Measurements from ENCODE around the gene NAA38.

Gene NAA38

DNA sequence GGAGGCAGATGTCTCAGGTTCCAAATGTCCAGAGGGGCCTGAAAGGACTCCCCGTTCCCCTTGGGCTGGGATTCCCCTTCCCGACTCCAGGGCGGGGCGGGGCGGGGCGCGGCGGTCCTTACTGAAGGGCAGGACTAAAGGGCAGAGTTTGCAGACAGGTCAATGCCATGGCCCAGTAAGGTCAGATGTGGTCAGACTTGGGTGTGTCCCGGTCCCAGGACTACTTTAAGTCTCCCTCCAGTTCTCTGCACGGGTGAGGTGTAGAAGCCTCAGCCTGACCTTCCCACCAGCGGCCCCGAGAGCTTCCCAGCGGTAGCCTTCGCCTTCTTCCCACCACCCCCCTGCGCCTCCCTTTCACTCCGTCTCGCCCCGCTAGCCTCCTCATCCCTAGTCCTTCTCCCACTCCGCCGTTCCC is 22.8 kb downstream of the NAA38 start:
- peak overlapping the region; percentile 67 for H3K4me3 ChIP-seq (ENCODE audit: low read depth, low read length)
- DNase-seq (ENCODE audit: low read depth) = no peak
- TF ChIP-seq, protein P1, sequence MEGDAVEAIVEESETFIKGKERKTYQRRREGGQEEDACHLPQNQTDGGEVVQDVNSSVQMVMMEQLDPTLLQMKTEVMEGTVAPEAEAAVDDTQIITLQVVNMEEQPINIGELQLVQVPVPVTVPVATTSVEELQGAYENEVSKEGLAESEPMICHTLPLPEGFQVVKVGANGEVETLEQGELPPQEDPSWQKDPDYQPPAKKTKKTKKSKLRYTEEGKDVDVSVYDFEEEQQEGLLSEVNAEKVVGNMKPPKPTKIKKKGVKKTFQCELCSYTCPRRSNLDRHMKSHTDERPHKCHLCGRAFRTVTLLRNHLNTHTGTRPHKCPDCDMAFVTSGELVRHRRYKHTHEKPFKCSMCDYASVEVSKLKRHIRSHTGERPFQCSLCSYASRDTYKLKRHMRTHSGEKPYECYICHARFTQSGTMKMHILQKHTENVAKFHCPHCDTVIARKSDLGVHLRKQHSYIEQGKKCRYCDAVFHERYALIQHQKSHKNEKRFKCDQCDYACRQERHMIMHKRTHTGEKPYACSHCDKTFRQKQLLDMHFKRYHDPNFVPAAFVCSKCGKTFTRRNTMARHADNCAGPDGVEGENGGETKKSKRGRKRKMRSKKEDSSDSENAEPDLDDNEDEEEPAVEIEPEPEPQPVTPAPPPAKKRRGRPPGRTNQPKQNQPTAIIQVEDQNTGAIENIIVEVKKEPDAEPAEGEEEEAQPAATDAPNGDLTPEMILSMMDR (IDR thresholded peaks at IDR 0.05; ENCODE audit: low read depth, low read length, missing control alignments) = no peak

DNA sequence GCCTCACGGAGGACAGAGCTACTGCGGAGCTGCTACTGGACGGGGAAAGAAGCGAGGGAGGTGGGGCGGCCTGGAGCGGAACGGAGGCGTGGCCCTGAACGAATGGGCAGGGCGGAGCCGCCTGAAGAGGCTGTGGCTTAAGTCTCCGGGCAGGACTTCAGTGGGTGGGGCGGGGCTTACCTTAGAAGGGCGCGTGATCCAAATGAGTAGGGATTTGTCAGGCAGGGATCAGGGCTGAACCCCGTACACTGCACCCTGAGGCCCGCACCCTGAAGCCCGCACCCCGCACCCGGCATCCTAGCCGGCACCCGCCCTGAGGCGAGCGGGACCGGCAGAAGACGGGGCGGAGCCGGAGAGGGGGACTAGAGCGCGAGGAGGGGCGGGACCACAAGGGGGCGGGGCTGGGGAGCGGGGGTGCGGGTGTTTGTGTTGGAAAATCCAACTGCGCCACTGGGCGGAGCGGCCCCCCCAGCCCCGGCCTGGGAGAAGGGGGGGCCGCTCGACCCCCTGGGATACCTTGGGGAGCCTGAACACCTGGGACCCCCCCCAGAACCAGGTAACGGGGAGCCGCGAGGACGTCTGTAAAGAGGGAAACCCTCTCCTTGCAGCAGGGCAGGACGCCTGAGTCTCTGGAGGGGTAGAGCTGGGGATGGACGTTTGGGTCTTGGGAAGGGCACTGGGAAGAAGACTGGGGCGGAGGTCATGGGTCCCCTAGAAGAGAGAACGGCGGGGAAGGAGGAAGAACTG is 23.4 kb downstream of the NAA38 start, which contains the start of gene KDM6B:
KDM6B (plus strand) TSS at position 423 of the 747 bp plus-strand sequence. CDS start 11,338 bp downstream, outside the sequence.
- no peak for DNase-seq (ENCODE audit: low read depth)
- H3K4me3 ChIP-seq (ENCODE audit: low read depth, low read length) = peak within 1 kb of the TSS; percentile 67
- TF ChIP-seq, protein P1 (IDR thresholded peaks at IDR 0.05; ENCODE audit: low read depth, low read length, missing control alignments) = no peak

DNA sequence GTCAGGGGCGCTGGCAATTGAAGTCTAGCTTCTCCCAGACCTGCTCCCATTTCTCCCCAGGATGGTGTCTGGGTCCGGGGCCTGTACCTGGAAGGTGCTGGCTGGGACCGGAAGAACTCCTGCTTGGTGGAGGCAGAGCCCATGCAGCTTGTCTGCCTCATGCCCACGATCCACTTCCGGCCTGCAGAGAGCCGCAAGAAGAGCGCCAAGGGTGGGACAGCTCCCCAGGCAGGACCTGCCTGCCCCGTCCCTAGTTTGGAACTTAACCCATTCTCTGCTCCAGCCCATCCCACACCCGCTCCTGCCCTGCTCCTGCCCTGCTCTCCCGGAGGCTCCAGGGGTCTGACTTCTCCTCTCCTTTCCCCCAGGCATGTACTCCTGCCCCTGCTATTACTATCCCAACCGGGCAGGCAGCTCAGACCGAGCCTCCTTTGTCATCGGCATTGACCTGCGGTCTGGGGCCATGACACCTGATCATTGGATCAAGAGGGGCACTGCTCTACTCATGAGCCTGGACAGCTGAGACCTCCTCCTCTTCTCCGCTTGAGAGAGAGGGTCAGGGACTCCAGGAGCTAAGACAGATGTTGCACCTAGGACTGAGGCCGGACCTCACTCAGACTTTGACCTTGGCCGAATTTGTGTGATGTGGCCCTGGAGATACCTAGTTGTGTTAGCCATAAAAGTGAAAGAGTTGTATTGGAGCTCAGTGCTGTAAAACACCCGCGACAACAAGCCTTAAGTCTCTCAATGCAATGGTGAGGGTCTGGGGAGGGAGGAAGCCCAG is 24.2 kb downstream of the NAA38 start:
- TF ChIP-seq, protein P1 (IDR thresholded peaks at IDR 0.05; ENCODE audit: low read depth, low read length, missing control alignments) = no peak
- no peak for DNase-seq (ENCODE audit: low read depth)

DNA sequence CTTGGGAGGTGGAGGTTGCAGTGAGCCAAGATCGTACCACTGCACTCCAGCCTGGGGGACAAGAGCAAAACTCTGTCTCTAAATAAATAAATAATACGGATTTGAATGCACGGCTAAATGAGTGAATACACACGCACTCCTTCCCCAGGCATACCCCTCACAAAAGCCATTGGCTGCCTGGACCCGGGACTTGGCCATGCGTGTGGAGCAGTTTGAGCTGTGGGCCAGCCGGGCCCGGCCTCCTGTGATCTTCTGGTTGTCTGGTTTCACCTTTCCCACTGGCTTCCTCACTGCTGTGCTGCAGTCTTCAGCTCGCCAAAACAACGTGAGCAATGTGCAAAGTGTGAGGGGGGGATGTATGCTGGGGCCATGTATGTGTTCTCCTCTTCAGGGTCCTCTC is 24.9 kb downstream of the NAA38 start:
- no peak for DNase-seq (ENCODE audit: low read depth)
- TF ChIP-seq, protein P1 (IDR thresholded peaks at IDR 0.05; ENCODE audit: low read depth, low read length, missing control alignments) = no peak
- H3K4me3 ChIP-seq (ENCODE audit: low read depth, low read length) = no peak overlapping the region

More for the DNA sequence above, 24.2 kb downstream of the NAA38 start:
- peak overlapping the region; percentile 67 for H3K4me3 ChIP-seq (ENCODE audit: low read depth, low read length)

DNA sequence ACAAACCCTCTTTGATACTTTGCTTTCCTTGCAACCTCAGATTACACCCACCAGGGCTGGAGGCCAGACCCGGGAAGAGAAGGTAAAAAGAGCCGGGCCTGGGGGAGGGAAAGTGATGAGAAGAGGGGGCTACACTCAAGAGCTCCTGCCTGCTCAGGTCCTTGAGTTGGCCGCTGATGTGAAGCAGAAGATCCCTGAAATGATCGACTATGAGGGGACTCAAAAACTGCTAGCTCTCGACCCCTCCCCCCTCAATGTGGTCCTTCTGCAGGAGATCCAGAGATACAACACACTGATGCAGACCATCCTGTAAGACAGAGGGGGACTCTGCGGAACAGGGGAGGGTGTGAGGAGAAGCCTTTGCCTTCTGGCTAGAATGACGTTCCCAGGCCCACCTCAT is 26.1 kb downstream of the NAA38 start:
- no peak overlapping the region for H3K4me3 ChIP-seq (ENCODE audit: low read depth, low read length)
- TF ChIP-seq, protein P1 (IDR thresholded peaks at IDR 0.05; ENCODE audit: low read depth, low read length, missing control alignments) = no peak
- no peak for DNase-seq (ENCODE audit: low read depth)

DNA sequence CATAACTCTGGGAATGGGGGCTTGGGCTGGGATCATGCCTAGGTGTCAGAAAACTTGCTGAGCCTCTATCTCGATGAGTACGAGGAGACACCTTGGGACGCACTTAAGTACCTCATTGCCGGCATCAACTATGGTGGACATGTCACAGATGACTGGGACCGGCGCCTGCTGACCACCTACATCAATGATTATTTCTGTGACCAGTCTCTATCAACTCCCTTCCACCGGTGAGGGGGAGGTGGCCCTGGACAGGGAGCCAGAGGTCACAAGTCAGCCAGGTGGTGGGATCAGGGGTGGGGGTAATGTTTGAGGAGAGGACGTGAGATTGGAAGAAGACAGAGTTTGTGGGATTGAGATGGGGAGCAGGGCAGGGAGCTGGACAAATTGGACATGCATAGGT is 26.7 kb downstream of the NAA38 start:
- H3K4me3 ChIP-seq (ENCODE audit: low read depth, low read length) = no peak overlapping the region
- TF ChIP-seq, protein P1 (IDR thresholded peaks at IDR 0.05; ENCODE audit: low read depth, low read length, missing control alignments) = no peak
- DNase-seq (ENCODE audit: low read depth) = no peak
